HG02938 (cell line): ENCODE measurements around the gene TEAD1.

Experiments
- ATAC-seq: cut with Tn5 transposase; IDR thresholded peaks from one replicate; pipeline ENCODE4 v1.9.1; 2021; ENCODE audit warnings: mild to moderate bottlenecking, moderate library complexity; ENCODE audit not compliant: unreplicated experiment

TEAD1 gene

GRCh38 chr11:12968826-12969225 is 294.6 kb downstream of the TEAD1 start:
- ATAC-seq: no peak

- ATAC-seq: no peak
Observed at GRCh38 chr11:12971955-12972354, 297.7 kb downstream of the TEAD1 start.

- ATAC-seq: no peak
Observed at GRCh38 chr11:12973528-12974181, 299.4 kb downstream of the TEAD1 start.

GRCh38 chr11:12975195-12975594 is 301.0 kb downstream of the TEAD1 start:
- ATAC-seq: no peak

- no peak for ATAC-seq
Observed at GRCh38 chr11:12979928-12980689, 305.9 kb downstream of the TEAD1 start.

- ATAC-seq: no peak
Observed at GRCh38 chr11:12981676-12982522, 307.7 kb downstream of the TEAD1 start.

GRCh38 chr11:12983336-12983735 is 309.1 kb downstream of the TEAD1 start:
- no peak for ATAC-seq

GRCh38 chr11:12986194-12986898 is 312.1 kb downstream of the TEAD1 start:
- ATAC-seq: no peak

GRCh38 chr11:12989428-12990161 is 315.4 kb downstream of the TEAD1 start:
- ATAC-seq: no peak

GRCh38 chr11:12990162-12990480 is 315.9 kb downstream of the TEAD1 start:
- no peak for ATAC-seq

- ATAC-seq: no peak
Observed at GRCh38 chr11:12991426-12991825, 317.2 kb downstream of the TEAD1 start.

- no peak for ATAC-seq
Observed at GRCh38 chr11:12993626-12994025, 319.4 kb downstream of the TEAD1 start.
